GM11168 (cell line): Measurements from ENCODE around the gene OLAH.
"Not testable (repeated sequence)": the region's sequence is repeated elsewhere in the genome, so short reads cannot be mapped to it uniquely, and the experiment has no call there.

Experiments
- in situ Hi-C: fragments of 300-500 bp; cut with MboI; formaldehyde crosslinking; loops from one replicate; pipeline ENCODE4 v1.12.0; 2022; ENCODE audit warnings: low sequenced_read_pairs; ENCODE audit not compliant: unreplicated experiment

OLAH gene

DNA sequence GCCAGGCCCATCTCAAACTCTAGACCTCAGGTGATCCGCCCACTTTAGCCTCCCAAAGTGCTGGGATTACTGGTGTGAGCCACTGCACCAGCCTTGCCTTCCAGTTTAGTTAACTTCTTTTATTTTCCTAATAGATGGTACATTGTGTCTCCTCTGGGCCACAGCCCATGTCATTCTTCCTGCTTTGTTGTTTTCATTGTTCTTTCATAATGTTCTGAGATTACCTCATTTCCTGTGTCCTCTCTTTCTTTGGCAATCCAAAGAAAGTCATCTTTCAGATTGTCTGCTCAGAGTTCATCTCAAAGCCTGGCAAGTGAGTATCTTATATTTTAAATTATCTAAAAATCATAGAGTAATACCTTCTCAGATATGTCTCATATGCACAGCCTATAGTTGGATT, at the start of gene OLAH:
OLAH (plus strand) TSS at position 270 of the 400 bp plus-strand sequence. CDS start 3,346 bp downstream, outside the sequence.
- in situ Hi-C loops: no loop called here

DNA sequence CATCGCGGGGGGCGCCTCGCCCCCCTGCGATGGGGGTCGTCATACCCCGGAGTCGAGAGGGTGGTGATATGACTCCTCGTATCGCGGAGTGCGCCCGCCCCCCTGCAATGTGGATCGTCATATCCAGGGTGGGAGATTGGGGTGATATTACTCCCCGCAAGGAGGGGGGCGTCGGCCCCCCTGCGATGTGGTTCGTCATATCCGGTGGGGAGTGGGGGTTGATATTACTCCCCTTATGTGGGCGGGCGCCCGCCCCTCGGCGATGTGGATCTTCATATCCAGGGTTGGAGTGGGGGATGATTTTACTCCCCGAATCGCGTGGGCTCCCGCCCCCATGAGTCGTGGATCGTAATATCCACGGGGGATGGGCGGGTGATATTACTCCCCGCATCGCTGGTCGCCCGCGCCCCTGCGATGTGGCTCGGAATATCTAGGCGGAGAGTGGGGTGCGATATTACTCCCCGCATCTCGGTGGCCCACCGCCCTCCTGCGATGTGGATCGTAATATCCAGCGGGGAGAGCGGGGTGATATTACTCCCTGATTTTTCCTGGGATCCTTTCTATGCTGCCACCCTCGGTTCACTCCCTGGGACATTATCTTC, 47.7 kb upstream of the OLAH start:
- in situ Hi-C loops: no loop called here

DNA sequence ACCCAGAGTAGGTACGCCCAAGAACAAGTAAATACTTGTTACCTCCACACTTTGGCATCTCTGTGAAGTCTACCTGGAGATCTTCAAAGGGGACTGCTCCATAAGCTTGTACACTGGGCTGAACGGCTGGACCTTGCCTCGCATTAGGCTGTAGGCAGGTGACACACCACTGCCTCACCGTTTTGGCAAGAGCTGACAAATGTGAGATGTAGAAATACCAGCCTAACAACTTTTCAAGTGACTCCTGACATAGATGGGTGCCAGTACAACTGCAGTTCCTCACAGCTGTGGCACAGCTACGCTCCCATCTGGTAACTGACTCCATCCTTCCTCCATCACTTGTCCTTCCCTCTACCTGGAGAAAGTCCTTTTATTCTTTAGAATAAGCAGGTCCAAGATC, 30.2 kb upstream of the OLAH start:
- in situ Hi-C loops: not testable (repeated sequence)

DNA sequence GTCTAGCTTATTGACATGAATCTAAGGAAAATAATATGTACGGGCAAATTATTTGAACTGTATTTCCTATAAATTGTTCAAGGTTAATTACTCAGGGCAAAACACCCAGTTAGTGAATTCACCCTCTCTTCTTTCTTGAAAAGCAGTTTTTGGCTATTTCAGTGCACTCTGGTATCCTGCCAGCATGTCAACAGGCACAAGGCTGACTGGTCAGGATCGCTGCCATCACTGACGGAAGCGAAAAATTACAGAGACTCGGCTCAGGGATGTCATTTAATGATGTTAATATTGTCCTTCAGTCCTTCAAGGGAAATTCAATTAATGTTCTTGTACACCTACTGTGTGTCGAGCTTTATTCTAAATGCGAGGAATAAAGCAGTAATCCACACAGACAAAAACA, 28.3 kb upstream of the OLAH start:
- in situ Hi-C loops: no loop called here

DNA sequence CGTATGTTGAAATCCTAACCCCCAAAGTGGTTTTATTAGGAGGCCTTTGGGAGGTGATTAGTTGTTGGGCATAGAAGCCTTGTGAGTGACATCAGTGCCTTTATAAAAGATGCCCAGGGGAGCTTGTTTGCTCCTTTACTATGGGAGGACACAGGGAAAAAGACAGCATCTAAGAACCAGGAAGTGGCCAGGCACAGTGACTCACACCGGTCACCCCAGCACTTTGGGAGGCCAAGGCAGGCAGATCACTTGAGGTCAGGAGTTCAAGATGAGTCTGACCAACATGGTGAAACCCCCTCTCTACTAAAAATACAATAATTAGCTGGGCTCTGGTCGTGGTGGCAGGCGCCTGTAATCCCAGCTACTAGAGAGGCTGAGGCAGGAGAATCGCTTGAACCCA, 22.8 kb upstream of the OLAH start:
- in situ Hi-C loops: loop anchor here (5.0 kb wide), 1 partner anchor 79 kb away; no protein-coding TSS in a partner anchor

DNA sequence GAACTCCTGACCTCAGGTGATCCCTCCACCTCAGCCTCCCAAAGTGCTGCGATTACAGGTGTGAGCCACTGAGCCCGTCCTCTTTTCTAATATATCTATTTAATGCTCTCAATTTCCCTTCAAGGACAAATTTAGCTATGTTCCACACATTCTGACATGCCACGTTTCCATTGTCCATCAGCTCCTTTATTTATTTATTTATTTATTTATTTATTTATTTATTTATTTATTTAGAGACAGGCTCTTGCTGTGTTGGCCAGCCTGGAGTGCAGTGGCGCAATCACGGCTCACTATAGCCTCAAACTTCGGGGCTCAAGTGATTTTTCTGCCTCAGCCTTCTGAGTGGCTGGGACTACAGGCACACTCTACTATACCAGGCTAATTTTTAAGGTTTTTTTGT, 20.7 kb upstream of the OLAH start:
- in situ Hi-C loops: loop anchor here (5.0 kb wide), 1 partner anchor 81 kb away; no protein-coding TSS in a partner anchor

DNA sequence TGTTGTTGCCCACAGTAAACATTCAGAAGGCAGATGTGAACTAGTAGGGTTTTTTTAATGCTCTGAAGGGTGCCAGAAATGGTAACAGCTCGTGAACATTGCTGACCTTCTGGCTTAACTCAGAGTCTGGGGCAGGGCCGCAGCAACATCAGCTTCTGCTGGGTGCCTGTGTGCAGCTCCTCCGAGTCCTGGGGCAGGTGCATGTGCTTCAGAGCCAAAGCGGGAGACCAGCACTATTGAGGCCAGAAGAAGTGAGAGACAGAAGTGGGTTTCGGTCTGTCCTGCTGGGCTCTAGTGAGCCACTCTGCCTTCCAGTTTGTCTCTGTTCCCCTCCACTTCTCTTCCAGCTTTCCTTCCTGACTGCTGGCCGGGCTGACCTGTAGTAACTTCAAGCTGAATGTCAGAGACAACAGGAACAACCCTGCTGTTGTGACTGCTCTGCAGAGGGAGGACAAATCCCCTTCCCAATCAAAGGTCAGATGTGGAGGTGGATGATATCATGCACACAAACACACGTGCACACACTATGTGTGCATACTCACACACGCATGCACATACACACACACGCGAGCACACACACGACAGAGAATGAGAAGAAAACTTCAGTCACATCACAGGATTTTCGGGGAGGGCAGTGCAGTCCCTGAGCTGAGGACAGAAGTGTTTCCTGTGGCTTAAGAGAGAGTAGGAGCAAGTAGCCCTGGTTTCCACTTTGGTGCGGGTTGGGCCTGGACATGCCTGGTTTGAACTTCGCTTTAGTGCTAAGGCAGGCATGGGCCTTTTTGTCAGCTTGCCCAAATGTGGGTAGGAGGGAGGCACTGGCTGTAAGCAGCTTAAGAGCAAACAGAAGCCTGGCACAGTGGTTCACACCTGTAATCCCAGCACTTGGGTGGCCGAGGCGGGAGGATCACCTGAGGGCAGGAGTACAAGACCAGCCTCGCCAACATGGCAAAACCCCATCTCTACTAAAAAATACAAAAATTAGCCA, 19.4 kb upstream of the OLAH start:
- in situ Hi-C loops: loop anchor here (5.0 kb wide), 1 partner anchor 82 kb away; no protein-coding TSS in a partner anchor

DNA sequence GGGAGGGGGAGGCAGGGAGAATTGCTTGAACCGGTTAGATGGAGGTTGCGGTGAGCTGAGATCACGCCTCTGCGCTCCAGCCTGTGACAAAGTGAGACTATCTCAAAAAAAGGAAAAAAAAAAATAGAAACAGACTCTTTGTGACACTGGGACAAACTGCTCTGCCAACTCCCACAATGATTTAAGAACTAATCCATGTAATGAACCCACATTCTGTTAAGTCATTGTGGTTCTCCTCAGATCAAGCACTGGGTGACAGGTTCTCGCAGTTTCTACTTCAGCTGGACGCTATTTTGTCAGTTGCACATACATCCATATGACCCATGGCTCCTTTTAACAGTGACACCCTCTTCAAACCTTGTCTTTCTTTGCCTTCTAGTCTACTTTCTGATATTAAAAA, 18.7 kb upstream of the OLAH start:
- in situ Hi-C loops: not testable (repeated sequence)

DNA sequence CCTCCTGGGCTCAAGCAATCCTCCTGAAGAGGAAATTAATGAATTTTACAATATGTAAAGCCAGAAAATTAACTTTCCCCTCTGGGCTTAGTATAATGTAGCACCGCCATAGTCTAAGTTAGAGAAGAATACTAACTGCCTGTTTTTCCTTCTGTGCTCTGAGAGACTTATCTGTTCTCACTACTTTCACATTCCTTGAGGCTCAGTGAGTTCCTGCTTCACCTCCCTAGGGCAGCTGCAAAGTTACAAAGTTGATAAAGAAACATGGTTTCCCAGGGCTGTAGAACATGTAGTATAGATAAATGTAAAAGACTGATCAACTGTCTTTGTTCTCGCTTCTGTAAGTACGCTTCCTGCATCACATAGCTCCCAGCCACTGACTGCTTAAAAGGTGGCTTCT, 16.0 kb upstream of the OLAH start:
- in situ Hi-C loops: no loop called here

DNA sequence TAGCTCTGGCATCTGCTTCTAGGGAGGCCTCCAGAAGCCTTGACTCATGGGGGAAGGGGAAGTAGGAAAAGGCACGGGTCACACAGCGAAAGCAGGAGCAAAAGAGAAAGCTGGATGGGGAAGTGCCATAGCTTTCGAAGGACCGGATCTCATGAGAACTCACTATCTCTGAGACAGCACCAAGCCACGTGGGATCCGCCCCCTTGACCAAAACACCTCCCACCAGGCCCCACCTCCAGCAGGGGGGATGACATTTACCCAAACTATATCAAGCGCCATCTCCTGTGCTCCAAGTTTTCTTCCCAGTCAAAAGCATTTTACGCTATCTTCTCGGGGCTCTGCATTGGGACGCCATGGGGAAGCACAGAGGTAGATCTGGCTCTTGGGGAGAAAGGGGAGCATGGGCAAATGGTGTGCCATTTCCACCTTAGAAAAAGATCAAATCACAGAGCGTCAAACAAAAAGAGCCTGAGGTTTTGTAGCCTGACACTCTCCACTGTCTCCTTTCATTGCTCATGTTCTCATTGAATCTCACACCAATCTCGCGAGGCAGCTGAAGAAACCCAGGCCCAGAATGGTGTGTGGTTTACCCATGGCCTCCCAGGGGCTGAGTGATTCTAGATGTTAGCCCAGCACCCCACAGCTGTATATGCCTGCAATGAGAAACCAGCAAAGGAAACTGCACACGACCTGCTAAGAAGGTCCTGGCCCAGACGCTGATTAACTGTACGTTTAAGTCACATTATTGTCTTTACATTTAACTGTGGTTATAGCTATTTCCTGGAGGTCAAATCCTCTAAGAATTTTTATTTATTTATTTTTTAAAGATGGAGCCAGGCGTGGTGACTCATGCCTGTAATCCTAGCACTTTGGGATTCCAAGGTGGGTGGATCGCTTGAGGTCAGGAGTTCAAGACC, 8.1 kb upstream of the OLAH start:
- in situ Hi-C loops: no loop called here

DNA sequence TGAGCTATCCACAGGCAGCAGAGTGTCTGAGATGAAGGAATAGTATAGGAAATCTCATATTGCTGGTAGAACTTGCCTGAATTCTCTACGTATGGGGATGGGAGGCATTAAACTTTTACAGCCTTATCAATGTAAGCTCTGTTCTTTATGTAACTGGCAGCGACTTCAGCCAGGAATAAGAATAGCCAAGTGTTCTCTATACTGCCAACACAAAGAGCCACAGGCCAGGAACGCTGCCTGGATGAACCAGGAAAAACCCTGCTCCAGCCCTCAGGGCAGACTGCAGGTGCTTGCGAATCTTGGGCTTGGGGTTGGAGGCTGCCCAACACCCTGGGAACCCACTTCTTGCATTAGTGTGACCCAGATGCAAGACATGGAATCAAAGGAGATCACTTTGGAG, 6.1 kb upstream of the OLAH start:
- in situ Hi-C loops: no loop called here

DNA sequence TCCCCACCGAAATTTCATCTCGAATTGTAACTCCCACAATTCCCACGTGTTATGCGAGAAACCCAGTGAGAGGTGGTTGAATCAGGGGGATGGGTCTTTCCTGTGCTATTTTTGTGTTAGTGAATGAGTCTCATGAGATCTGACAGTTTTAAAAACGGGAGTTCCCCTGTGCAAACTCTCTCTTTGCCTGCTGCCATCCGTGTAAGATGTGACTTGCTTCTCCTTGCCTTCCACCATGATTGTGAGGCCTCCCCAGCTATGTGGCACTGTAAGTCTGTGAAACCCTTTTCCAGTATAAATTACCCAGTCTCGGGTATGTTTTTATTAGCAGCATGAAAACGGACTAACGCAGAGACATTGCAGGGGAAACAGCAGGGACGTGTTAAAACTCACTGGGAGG, 5.3 kb upstream of the OLAH start:
- in situ Hi-C loops: no loop called here

DNA sequence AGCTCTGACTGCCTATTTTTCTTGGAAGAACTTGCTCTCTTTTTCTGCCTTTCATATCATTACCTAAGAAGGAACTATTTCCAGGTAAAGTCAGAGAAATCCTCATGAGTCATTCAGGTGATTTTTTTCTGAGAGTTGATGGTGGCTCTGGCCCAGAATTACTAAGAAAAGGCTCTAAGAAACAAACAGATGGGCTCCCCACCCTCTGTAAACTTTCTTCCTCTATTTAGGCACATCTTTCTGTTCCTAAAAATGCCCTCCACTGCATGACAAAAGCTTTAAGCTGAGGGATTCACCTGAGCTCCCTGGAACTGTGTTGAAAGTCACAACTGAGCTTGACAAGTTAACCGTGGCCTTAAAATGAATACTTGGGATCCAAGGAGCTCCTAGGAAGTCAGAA, 1.6 kb downstream of the OLAH start:
- in situ Hi-C loops: no loop called here

DNA sequence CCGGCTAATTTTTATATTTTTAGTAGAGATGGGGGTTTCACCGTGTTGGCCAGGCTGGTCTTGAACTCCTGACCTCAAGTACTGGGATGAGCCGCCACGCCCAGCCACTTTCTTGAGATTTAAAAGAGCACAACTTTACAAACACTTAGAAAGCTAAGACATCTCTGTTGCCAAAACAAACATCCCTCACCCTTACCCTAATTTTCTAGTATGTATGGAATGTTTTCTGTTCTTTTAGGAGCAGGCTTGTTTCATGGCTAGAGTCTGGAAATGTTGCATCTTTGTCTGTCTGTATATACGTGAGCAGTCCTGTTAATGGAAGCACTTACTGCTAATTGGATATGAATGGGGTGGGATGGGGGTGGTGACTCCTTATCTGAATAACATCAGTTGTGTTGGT, 2.9 kb downstream of the OLAH start:
- in situ Hi-C loops: no loop called here

DNA sequence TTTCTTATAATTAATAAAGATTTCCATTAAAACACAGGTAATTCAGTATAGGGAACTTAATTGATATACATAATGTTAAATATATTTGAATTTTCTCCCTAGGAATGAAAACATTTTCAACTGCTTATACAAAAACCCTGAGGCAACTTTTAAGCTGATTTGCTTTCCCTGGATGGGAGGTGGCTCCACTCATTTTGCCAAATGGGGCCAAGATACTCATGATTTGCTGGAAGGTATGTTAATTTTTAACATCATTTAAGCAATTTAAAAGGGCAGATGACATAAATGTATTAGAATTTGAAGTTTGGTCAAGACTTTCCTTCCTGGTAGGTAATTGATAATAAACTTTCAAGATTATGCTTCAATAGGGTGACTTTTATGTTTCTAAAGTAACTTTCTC, 5.8 kb downstream of the OLAH start:
- in situ Hi-C loops: no loop called here

DNA sequence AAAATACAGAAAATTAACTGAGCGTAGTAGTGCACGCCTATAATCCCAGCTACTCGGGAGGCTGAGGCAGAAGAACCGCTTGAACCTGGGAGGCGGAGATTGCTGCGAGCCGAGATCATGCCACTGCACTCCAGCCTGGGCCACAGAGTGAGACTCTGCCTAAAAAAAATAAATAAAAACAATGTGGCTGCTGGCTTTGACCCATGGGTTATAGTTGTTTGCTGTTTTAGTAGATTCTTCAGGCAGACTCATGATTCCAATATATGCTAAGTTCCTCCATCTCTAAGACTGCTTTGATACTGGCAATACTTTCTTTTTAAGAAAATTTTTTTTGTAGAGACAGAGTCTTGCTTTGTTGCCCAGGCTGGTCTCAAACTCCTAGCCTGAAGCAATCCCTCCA, 8.4 kb downstream of the OLAH start:
- in situ Hi-C loops: no loop called here

DNA sequence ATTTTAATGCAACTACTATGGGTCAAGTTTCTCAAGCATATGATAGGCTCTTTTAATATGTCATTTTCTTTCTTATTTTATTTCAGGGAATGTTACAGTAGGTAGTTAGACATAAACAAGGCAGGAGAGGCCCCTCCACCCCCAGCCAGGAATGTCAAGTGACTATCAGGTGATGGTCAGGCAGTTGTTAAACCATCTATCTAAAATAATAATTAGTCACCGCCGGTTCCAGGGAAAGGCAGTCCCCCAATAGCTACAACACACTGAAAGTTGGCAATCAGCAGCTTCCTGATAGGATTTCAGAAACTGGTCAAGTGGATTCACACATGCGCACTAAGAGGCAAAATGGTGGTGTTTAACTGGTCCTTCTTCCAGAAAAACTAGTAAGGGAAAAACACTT, 9.3 kb downstream of the OLAH start:
- in situ Hi-C loops: no loop called here

DNA sequence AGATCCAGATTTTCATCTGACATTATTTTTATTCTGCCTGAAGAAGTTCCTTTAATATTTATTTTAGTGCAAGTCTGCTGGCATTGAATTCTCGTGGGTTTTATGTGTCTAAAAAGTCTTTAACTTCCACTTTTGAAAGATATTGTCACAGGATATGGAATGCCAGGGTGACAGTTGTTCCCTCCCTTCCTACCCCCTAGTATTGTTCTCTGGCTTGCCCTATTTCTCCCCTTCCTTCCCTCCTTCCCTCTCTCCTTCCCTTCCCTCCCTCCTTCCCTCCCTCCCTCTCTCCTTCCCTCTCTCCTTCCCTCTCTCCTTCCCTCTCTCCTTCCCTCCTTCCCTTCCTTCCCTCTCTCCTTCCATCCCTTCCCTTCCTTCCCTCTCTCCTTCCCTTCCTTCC, 14.9 kb downstream of the OLAH start:
- in situ Hi-C loops: no loop called here

DNA sequence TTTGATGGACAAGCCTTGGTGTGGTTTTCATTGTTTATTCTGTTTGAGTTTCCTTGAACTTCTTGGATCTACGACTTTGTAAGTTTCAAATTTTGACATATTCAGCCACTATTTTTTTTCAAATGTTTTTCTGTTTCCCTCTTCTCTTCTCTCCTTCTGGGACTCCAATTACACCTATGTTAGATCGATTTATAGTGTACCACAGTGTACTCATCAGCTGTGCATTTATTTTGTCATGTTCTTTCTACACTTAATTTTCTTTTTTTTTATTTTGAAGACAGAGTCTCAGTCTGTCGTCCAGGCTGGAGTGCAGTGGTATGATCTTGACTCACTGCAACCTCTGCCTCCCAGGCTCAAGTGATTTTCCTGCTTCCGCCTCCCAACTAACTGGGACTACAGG, 16.2 kb downstream of the OLAH start:
- in situ Hi-C loops: no loop called here

DNA sequence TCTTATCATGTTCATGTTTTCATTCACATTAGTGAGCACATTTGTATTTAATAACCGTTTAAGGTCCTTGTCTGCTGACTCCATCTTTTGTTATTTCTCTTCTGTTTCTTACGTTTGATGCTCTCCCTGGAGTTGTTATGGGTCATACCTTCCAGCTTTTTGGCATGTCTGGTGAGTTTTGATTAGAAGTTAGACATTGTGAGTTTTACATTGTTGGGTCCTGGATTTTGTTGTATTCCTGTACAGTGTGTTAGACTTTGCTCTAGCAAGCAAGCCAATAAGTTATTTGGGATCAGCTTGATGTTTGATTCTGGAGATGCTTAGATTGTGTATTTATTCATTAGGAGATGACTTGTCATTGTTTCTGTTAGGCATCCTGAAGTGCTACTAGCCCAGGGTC, 16.9 kb downstream of the OLAH start:
- in situ Hi-C loops: no loop called here
